22Rv1 (cell line): ENCODE measurements around the gene VGLL4.

ENCODE experiments used
- H3K27ac ChIP-seq: fragments of 450-650 bp; 2 replicates; pipeline ENCODE4 v1.5.1; 2017
- ZFX ChIP-seq: fragments of 450-650 bp; IDR thresholded peaks from 2 replicates; pipeline ENCODE4 v1.6.1; 2017; ENCODE audit warnings: antibody characterized with exemption, borderline replicate concordance
- TF ChIP-seq, protein P1 (sequence below): fragments of 450-650 bp; IDR thresholded peaks from 2 replicates; pipeline ENCODE4 v1.5.1; 2017; ENCODE audit warnings: mild to moderate bottlenecking

Gene VGLL4

DNA sequence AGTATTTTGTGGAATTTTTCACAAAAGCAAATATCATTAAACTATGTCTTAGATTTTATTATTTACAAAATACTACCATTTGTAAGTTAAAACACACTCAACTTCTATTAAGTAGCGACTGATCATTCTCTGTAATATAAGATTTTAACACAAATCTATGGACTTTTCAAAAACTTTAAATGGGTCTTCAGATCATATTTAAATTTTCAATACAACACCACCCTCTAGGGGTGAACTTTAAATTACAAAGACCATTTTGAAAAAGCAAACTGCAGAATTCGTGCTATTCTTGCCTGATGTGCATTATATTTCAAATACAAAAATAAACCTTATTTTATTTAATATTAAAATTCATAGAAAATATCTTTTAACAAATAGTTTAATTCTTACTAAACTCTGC, 8.2 kb upstream of the VGLL4 start:
- TF ChIP-seq, protein P1, sequence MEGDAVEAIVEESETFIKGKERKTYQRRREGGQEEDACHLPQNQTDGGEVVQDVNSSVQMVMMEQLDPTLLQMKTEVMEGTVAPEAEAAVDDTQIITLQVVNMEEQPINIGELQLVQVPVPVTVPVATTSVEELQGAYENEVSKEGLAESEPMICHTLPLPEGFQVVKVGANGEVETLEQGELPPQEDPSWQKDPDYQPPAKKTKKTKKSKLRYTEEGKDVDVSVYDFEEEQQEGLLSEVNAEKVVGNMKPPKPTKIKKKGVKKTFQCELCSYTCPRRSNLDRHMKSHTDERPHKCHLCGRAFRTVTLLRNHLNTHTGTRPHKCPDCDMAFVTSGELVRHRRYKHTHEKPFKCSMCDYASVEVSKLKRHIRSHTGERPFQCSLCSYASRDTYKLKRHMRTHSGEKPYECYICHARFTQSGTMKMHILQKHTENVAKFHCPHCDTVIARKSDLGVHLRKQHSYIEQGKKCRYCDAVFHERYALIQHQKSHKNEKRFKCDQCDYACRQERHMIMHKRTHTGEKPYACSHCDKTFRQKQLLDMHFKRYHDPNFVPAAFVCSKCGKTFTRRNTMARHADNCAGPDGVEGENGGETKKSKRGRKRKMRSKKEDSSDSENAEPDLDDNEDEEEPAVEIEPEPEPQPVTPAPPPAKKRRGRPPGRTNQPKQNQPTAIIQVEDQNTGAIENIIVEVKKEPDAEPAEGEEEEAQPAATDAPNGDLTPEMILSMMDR, result peak; percentile 59
- no peak for TF ChIP-seq ZFX
- H3K27ac ChIP-seq, result no peak overlapping the region

DNA sequence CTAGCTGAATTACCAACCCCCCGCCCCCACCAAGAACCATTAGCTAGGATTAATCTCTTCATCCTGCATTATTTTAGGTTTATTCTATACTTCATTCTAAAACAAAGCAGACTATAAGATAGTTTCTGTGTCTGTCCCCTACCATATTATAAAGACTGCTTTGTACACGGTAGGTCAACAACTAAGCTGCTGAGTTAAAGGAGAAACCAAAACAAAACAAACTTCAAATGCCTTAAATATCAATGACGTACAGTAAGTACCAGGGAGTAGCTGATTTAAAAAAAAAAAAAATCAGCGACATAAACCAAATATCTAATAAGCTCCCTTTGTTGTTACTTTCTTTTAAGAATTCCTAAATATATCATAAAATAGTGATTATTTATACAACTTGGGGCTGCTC, 7.8 kb upstream of the VGLL4 start:
- H3K27ac ChIP-seq, result no peak overlapping the region
- TF ChIP-seq, protein P1, result no peak
- TF ChIP-seq ZFX, result no peak

DNA sequence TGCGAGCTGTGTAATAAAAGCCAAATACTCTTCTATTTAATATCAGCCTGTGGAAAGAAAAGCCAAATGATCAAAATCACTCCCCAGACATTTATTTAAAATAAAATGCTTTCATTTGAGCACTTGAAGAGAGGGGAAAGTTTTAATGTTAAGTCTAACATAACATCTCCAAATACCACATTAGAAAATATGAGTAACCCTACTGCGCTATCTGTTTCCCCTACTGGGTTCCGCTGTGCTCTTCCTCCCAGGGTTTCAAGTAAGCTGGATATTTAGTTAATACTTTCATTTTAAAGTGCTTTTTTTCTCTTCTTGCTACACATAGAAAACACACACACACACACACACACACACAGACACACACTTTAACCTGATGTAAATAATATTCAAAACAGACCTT, 6.7 kb upstream of the VGLL4 start:
- TF ChIP-seq ZFX, result no peak
- TF ChIP-seq, protein P1, result no peak
- H3K27ac ChIP-seq, result no peak overlapping the region

DNA sequence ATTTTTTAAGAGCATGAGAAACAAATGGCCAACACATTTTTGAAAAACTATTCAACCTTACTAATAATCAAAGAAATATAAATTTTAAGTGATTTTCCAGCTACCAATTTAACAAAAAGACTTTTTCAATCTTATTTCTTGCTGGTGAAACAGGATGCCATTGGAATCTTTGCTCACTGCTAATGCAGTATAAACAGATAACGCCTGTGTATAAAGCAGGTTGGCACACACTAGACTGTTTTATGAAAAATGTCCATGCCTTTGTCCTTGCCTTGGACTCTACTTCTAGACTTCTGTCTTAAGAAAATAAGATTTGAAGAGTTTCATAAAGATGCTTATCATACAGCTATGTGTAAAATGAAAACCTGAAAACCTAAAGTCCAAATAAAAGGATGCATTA, 5.0 kb upstream of the VGLL4 start:
- no peak overlapping the region for H3K27ac ChIP-seq
- TF ChIP-seq, protein P1, result no peak
- TF ChIP-seq ZFX, result no peak

DNA sequence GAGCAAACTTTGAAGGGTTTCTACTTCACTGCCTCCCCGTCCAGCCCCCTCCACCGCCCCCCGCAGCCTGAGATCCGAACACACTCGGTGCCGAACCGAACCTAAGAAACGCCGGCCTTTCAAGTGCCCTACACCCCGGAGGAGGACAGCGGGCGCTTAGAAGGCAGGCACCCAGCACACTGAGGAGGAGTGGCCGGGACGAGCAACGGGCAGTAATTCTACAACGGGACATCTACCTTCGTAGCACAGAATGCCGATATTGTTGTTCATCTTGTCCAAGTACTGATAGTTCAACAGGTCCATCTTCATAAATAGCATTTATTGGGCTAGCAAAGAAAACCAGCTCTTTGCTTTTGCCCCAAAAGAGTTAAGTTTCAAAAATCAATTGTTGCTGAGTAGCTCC, 513 bp downstream of the VGLL4 start:
- H3K27ac ChIP-seq, result peak overlapping the region; percentile 89
- TF ChIP-seq, protein P1, result no peak
- TF ChIP-seq ZFX, result no peak

DNA sequence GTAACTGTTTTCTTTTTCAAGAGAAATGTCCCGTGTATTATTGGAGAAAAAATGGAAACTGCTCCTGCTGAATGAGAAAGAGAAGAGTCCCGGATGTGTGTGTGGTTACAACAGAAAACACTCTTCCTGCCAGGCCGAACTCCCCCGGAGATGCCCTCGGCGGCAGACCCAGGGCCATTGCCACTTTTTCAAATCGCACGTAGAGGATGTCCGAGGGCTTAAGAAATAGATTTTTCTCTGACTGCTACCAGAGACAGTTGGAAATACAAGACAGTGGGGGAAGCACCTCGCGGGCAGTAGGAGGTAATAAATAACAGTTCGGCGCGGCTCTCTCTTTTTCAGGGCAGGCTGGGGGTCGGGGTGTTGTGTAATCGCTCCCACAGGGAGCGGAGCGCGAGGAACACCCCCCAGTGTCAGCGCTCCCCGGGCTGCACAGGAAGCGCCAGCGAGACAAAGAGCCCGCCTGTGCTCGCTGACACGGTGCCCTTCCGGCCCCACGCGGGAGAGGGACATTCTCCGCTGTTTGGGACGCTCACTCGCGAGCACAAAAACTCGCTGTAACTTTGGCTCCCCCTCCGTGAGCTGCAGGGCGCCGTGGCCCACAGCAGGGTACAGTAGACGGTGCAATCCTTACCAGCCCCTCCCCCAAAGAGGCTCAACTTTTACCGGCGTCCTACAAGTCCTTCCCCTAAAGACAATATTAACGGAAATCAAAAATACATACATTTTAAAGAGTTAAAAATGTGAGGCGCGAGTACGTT, 1.1 kb downstream of the VGLL4 start:
- no peak for TF ChIP-seq ZFX
- TF ChIP-seq, protein P1, result no peak
- peak overlapping the region; percentile 89 for H3K27ac ChIP-seq

DNA sequence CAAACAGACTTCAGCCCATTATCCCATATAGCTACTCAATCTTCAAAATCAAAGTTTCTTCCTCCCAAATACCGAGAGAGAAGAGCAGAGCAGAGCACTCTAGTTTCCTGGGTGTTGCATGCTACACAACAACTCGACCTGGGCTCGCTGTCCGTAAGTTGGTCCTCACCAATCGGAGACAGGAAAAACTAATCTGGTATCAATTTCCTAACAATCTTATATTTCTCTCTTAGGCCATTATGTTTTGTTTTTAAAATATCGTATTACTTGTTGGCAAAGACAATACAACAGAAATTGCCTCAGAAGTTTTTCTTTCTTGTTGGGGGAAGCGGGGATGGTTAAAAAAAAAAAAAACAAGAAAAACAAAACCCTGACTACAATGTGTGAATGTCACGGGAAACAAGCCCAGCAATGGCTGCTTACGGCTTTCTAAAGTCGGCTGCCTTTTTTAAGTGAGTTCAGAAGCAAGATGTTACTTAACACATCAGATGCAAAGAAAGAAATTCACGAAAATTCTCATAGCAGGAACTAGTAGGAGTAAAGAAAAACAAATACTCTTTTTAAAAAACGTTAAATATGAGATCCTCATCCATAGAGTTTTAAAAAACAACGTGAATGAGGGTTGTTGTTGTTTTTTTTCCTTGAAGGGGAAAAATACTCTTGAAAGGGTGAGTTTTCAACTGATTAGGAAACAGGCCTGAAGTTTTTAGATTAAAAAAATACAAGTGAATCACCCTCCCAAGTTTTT, 1.9 kb downstream of the VGLL4 start:
- peak overlapping the region; percentile 89 for H3K27ac ChIP-seq
- TF ChIP-seq ZFX, result no peak
- TF ChIP-seq, protein P1, result no peak
